ENCODE measurements around the gene ADD3. TPM values are rescaled to one million over a fixed set of nuclear protein-coding genes. Genes with fewer than 3 reads are reported as not detected.

ADD3 gene
- total RNA-seq, 1 experiment from 2014 or later = 148 TPM

GRCh38 chr10:110067960-110068770 lies 60.4 kb downstream of the ADD3 start:
- DNase-seq (ENCODE audit: low read depth) = peak; percentile 38

GRCh38 chr10:110068780-110069179 lies 61.0 kb downstream of the ADD3 start:
- no peak for DNase-seq (ENCODE audit: low read depth)

GRCh38 chr10:110069502-110069982 lies 61.8 kb downstream of the ADD3 start:
- no peak for DNase-seq (ENCODE audit: low read depth)

GRCh38 chr10:110073896-110074295 lies 66.1 kb downstream of the ADD3 start:
- DNase-seq (ENCODE audit: low read depth) = no peak

- DNase-seq (ENCODE audit: low read depth) = peak; percentile 41
These were observed 66.5 kb downstream of the ADD3 start for GRCh38 chr10:110074298-110074697.

- peak; percentile 94 for DNase-seq (ENCODE audit: low read depth)
These were observed 67.2 kb downstream of the ADD3 start for GRCh38 chr10:110074758-110075671.

- DNase-seq (ENCODE audit: low read depth) = no peak
These were observed 67.9 kb downstream of the ADD3 start for GRCh38 chr10:110075686-110076085.

- DNase-seq (ENCODE audit: low read depth) = peak; percentile 92
These were observed 69.0 kb downstream of the ADD3 start for GRCh38 chr10:110076559-110077318.

- peak; percentile 48 for DNase-seq (ENCODE audit: low read depth)
These were observed 69.8 kb downstream of the ADD3 start for GRCh38 chr10:110077436-110078130.

- DNase-seq (ENCODE audit: low read depth) = no peak
These were observed 70.5 kb downstream of the ADD3 start for GRCh38 chr10:110078317-110078716.

GRCh38 chr10:110081911-110082310 lies 74.1 kb downstream of the ADD3 start:
- peak; percentile 86 for DNase-seq (ENCODE audit: low read depth)

GRCh38 chr10:110083884-110084283 lies 76.1 kb downstream of the ADD3 start:
- peak; percentile 46 for DNase-seq (ENCODE audit: low read depth)

GRCh38 chr10:110087682-110088081 lies 79.9 kb downstream of the ADD3 start:
- no peak for DNase-seq (ENCODE audit: low read depth)

- DNase-seq (ENCODE audit: low read depth) = no peak
These were observed 80.8 kb downstream of the ADD3 start for GRCh38 chr10:110088367-110089104.

GRCh38 chr10:110091830-110092229 lies 84.0 kb downstream of the ADD3 start:
- no peak for DNase-seq (ENCODE audit: low read depth)

- no peak for DNase-seq (ENCODE audit: low read depth)
These were observed 85.9 kb downstream of the ADD3 start for GRCh38 chr10:110093722-110094121.

GRCh38 chr10:110094786-110095185 lies 87.0 kb downstream of the ADD3 start:
- DNase-seq (ENCODE audit: low read depth) = no peak

- DNase-seq (ENCODE audit: low read depth) = no peak
These were observed 93.8 kb downstream of the ADD3 start for GRCh38 chr10:110101464-110102144.

GRCh38 chr10:110103921-110104461 lies 96.2 kb downstream of the ADD3 start:
- peak; percentile 16 for DNase-seq (ENCODE audit: low read depth)
